H9 (cell line): ENCODE data around the gene DBNDD2. TPM values are rescaled to one million over a fixed set of nuclear protein-coding genes. Genes with fewer than 3 reads are reported as not detected.

Experiments used
- DNase-seq: peaks from one replicate; pipeline ENCODE4 v3.0.0-alpha.2; 2017
- H2AFZ ChIP-seq: one replicate; pipeline ENCODE4 v1.6.1; 2013; ENCODE audit warnings: mild to moderate bottlenecking, low read length, control low read depth, moderate library complexity
- H2AK5ac ChIP-seq: 2 replicates; pipeline ENCODE4 v1.6.1; 2013; ENCODE audit warnings: low read length, control low read depth, mixed read lengths; ENCODE audit not compliant: insufficient read length
- H2BK120ac ChIP-seq: one replicate; pipeline ENCODE4 v1.6.1; 2013; ENCODE audit warnings: low read depth, mild to moderate bottlenecking, low read length, control low read depth, inconsistent platforms; ENCODE audit not compliant: poor library complexity, severe bottlenecking
- H2BK12ac ChIP-seq: 2 replicates; pipeline ENCODE4 v1.6.1; 2013; ENCODE audit warnings: low read length, control low read depth, mixed read lengths, low read depth; ENCODE audit not compliant: insufficient read length
- H2BK15ac ChIP-seq: 2 replicates; pipeline ENCODE4 v1.6.1; 2013; ENCODE audit warnings: low read depth, low read length, control low read depth
- H2BK20ac ChIP-seq: one replicate; pipeline ENCODE4 v1.6.1; 2013; ENCODE audit warnings: low read depth, mild to moderate bottlenecking, low read length, control low read depth, inconsistent platforms; ENCODE audit not compliant: poor library complexity, severe bottlenecking
- H2BK5ac ChIP-seq: 2 replicates; pipeline ENCODE4 v1.6.1; 2013; ENCODE audit warnings: low read length, control low read depth, mixed read lengths; ENCODE audit not compliant: insufficient read length
- H3K14ac ChIP-seq: 2 replicates; pipeline ENCODE4 v1.6.1; 2013; ENCODE audit warnings: low read length, control low read depth; ENCODE audit not compliant: insufficient read depth
- H3K18ac ChIP-seq: 2 replicates; pipeline ENCODE4 v1.6.1; 2013; ENCODE audit warnings: low read depth, mild to moderate bottlenecking, mixed read lengths, low read length, control low read depth; ENCODE audit not compliant: insufficient read length
- H3K23ac ChIP-seq: 2 replicates; pipeline ENCODE4 v1.6.1; 2013; ENCODE audit warnings: low read length, control low read depth, mixed read lengths, low read depth; ENCODE audit not compliant: insufficient read length
- H3K23me2 ChIP-seq: 2 replicates; pipeline ENCODE4 v1.6.1; 2013; ENCODE audit warnings: low read depth, mild to moderate bottlenecking, mixed read lengths, low read length, control low read depth; ENCODE audit not compliant: insufficient read length, poor library complexity, severe bottlenecking
- H3K27ac ChIP-seq: 2 replicates; pipeline ENCODE4 v1.5.1; 2013; ENCODE audit warnings: low read length, control low read depth, mixed read lengths, low read depth; ENCODE audit not compliant: insufficient read length
- H3K27me3 ChIP-seq: 2 replicates; pipeline ENCODE4 v1.6.1; 2013; ENCODE audit warnings: low read length, control low read depth, inconsistent platforms; ENCODE audit not compliant: insufficient read depth
- H3K4ac ChIP-seq: 2 replicates; pipeline ENCODE4 v1.6.1; 2013; ENCODE audit warnings: low read depth, mild to moderate bottlenecking, control low read depth, inconsistent platforms, low read length, moderate library complexity
- H3K4me1 ChIP-seq: 2 replicates; pipeline ENCODE4 v1.6.1; 2013; ENCODE audit warnings: low read length, control low read depth, inconsistent platforms; ENCODE audit not compliant: insufficient read depth
- H3K4me2 ChIP-seq: 2 replicates; pipeline ENCODE4 v1.6.1; 2013; ENCODE audit warnings: low read length, control low read depth, mixed read lengths; ENCODE audit not compliant: insufficient read length, insufficient read depth
- H3K56ac ChIP-seq: 2 replicates; pipeline ENCODE4 v1.6.1; 2013; ENCODE audit warnings: low read depth, mild to moderate bottlenecking, mixed read lengths, low read length, control low read depth; ENCODE audit not compliant: insufficient read length
- H3K79me1 ChIP-seq: 2 replicates; pipeline ENCODE4 v1.6.1; 2013; ENCODE audit warnings: low read depth, mild to moderate bottlenecking, moderate library complexity, low read length, control low read depth, inconsistent platforms; ENCODE audit not compliant: insufficient read depth, poor library complexity, severe bottlenecking
- H3K79me2 ChIP-seq: 2 replicates; pipeline ENCODE4 v1.6.1; 2013; ENCODE audit warnings: low read length, control low read depth, inconsistent platforms; ENCODE audit not compliant: insufficient read depth
- H3K9ac ChIP-seq: 2 replicates; pipeline ENCODE4 v1.6.1; 2013; ENCODE audit warnings: low read length, control low read depth, mixed read lengths; ENCODE audit not compliant: insufficient read length; ENCODE audit errors: extremely low read depth
- H3K9me3 ChIP-seq: one replicate; pipeline ENCODE4 v1.6.1; 2013; ENCODE audit warnings: low read depth, low read length, inconsistent platforms; ENCODE audit not compliant: control insufficient read depth
- H3T11ph ChIP-seq: one replicate; pipeline ENCODE4 v1.6.1; 2013; ENCODE audit warnings: mild to moderate bottlenecking, low read length, control low read depth, inconsistent platforms
- H4K20me1 ChIP-seq: one replicate; pipeline ENCODE4 v1.6.1; 2013; ENCODE audit not compliant: control insufficient read depth, insufficient read length, insufficient read depth
- H4K5ac ChIP-seq: 2 replicates; pipeline ENCODE4 v1.6.1; 2013; ENCODE audit warnings: low read depth, mild to moderate bottlenecking, mixed read lengths, low read length, control low read depth; ENCODE audit not compliant: insufficient read length
- H4K8ac ChIP-seq: replicated peaks from 2 replicates; pipeline ENCODE4 v1.6.1; 2013; ENCODE audit warnings: low read length, control low read depth, mixed read lengths, low read depth; ENCODE audit not compliant: insufficient read length
- H4K91ac ChIP-seq: 2 replicates; pipeline ENCODE4 v1.6.1; 2013; ENCODE audit warnings: low read depth, mild to moderate bottlenecking, moderate library complexity, mixed read lengths, low read length, control low read depth; ENCODE audit not compliant: insufficient read length
- H3K27ac Mint-ChIP-seq, 3 experiments: 2 replicates in 2 of 3; 3 replicates in 1 of 3; pipeline ENCODE4 v1.8.0; 2020 to 2021; ENCODE audit warnings: mixed read lengths in 3 of 3, mild to moderate bottlenecking in 1 of 3, moderate library complexity in 1 of 3
- H3K27me3 Mint-ChIP-seq: 2 replicates; pipeline ENCODE4 v1.8.0; 2021; ENCODE audit warnings: low read depth, mild to moderate bottlenecking, moderate library complexity, mixed read lengths
- H3K36me3 Mint-ChIP-seq, 3 experiments: 2 replicates in 2 of 3; 3 replicates in 1 of 3; pipeline ENCODE4 v1.8.0; 2020 to 2021; ENCODE audit warnings: low read depth in 3 of 3, mixed read lengths in 3 of 3; ENCODE audit not compliant: insufficient read depth in 1 of 3
- H3K4me1 Mint-ChIP-seq, 2 experiments: 2 replicates each; pipeline ENCODE4 v1.8.0; 2020; ENCODE audit warnings: mixed read lengths in 2 of 2
- H3K4me3 Mint-ChIP-seq, 2 experiments: 2 replicates in 1 of 2; 3 replicates in 1 of 2; pipeline ENCODE4 v1.8.0; 2020 to 2021; ENCODE audit warnings: mild to moderate bottlenecking in 2 of 2, mixed read lengths in 2 of 2, moderate library complexity in 1 of 2
- H3K9me3 Mint-ChIP-seq, 2 experiments: 2 replicates in 1 of 2; 3 replicates in 1 of 2; pipeline ENCODE4 v1.8.0; 2020; ENCODE audit warnings: mild to moderate bottlenecking in 2 of 2, mixed read lengths in 2 of 2, moderate library complexity in 1 of 2
- WGBS: extraction: QIAGEN DNeasy Blood & Tissue Kit; methylation state at CpG from one replicate; pipeline ENCODE4 v1.1.7; 2013; ENCODE audit warnings: missing lambda C conversion rate, low lambda C conversion rate, mixed read lengths; ENCODE audit not compliant: insufficient read length; ENCODE audit errors: extremely low coverage; 5-methylcytosine and 5-hydroxymethylcytosine counted together
- total RNA-seq: library from RNA; stranded (reverse); gene quantifications from 2 replicates; pipeline ENCODE4 v1.2.1, GENCODE V29; 2021
- TF ChIP-seq, protein P1 (sequence below): fragments of 200-600 bp; sonication (generic); conservative IDR thresholded peaks from 3 replicates; pipeline ENCODE4 v1.8.0; 2021; ENCODE audit warnings: antibody characterized with exemption, mild to moderate bottlenecking

DBNDD2 gene
- total RNA-seq, 1 experiment from 2014 or later: 39.1 TPM

DNA sequence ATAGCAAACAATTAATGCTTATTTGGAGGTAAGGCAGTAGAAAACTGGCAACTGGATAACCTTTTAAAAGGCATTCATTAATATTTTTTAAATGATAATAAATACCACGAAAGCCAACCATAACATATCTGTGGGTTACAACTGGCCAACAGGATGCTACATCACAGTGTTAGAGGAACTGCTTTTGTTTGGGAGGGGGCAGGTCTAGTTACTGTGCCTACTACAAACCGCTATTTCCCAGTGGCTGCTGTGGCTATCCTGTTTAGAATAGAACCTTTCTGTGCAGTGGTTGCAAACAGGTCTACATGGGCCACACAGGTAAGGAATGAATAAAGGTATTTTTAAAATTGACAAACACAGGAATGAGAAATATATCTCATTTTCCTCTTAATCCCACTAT is 8.8 kb downstream of the DBNDD2 start:
- peaks cover 7% of the 10 kb centered on the region for H3K23me2 ChIP-seq
- H2BK5ac ChIP-seq: no peak overlapping the region
- no peaks in the 10 kb centered on the region; the same call in 1 of the 2 replicates for H3K4me1 ChIP-seq
- no peak overlapping the region for H3K23ac ChIP-seq
- no peak overlapping the region for H3K18ac ChIP-seq
- Mint-ChIP-seq H3K4me1 (peaks cover 8 to 11% of the 10 kb centered on the region in 2 experiments), H3K27me3 (peaks cover 5% of the 10 kb centered on the region), H3K27ac (no peak overlapping the region), H3K4me3 (peak overlapping the region; percentile 94 to 95), H3K36me3 (peaks cover 16 to 28% (median 22%) of the 10 kb centered on the region in 3 experiments; a peak in 6 of 7 replicates), H3K9me3 (no peaks in the 10 kb centered on the region)
- H4K91ac ChIP-seq: no peak overlapping the region
- H3K79me2 ChIP-seq: peaks cover 2% of the 10 kb centered on the region; the same call in 1 of the 2 replicates
- TF ChIP-seq, protein P1, sequence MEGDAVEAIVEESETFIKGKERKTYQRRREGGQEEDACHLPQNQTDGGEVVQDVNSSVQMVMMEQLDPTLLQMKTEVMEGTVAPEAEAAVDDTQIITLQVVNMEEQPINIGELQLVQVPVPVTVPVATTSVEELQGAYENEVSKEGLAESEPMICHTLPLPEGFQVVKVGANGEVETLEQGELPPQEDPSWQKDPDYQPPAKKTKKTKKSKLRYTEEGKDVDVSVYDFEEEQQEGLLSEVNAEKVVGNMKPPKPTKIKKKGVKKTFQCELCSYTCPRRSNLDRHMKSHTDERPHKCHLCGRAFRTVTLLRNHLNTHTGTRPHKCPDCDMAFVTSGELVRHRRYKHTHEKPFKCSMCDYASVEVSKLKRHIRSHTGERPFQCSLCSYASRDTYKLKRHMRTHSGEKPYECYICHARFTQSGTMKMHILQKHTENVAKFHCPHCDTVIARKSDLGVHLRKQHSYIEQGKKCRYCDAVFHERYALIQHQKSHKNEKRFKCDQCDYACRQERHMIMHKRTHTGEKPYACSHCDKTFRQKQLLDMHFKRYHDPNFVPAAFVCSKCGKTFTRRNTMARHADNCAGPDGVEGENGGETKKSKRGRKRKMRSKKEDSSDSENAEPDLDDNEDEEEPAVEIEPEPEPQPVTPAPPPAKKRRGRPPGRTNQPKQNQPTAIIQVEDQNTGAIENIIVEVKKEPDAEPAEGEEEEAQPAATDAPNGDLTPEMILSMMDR: no peak
- no peaks in the 10 kb centered on the region for H3K79me1 ChIP-seq
- H3K9ac ChIP-seq: no peak overlapping the region
- H3K4me2 ChIP-seq: peak overlapping the region; percentile 94
- no peaks in the 10 kb centered on the region for H4K20me1 ChIP-seq
- H4K5ac ChIP-seq: no peak overlapping the region
- no peak overlapping the region for H2AFZ ChIP-seq
- no CpG with 5 or more reads among the region's 2 CpGs for WGBS
- no peak overlapping the region for H2BK20ac ChIP-seq
- H4K8ac ChIP-seq: no peak overlapping the region
- H3K56ac ChIP-seq: no peak overlapping the region
- H3K9me3 ChIP-seq: no peaks in the 10 kb centered on the region
- no peak overlapping the region for H2BK120ac ChIP-seq
- DNase-seq: no peak
- no peak overlapping the region for H2BK12ac ChIP-seq
- no peak overlapping the region for H3K4ac ChIP-seq
- H2AK5ac ChIP-seq: no peak overlapping the region
- H3K27me3 ChIP-seq: no peaks in the 10 kb centered on the region
- H2BK15ac ChIP-seq: no peak overlapping the region
- H3K14ac ChIP-seq: no peak overlapping the region
- no peak overlapping the region for H3T11ph ChIP-seq
- no peak overlapping the region for H3K27ac ChIP-seq
